ENCODE data around the gene CDKN3. TPM values are rescaled to one million over a fixed set of nuclear protein-coding genes. Genes with fewer than 3 reads are reported as not detected.
"Not testable (repeated sequence)": the region's sequence is repeated elsewhere in the genome, so short reads cannot be mapped to it uniquely, and the experiment has no call there.

CDKN3 gene
- total RNA-seq, 2 donors from 2014 or later, result 3.5 to 13.5 TPM

DNA sequence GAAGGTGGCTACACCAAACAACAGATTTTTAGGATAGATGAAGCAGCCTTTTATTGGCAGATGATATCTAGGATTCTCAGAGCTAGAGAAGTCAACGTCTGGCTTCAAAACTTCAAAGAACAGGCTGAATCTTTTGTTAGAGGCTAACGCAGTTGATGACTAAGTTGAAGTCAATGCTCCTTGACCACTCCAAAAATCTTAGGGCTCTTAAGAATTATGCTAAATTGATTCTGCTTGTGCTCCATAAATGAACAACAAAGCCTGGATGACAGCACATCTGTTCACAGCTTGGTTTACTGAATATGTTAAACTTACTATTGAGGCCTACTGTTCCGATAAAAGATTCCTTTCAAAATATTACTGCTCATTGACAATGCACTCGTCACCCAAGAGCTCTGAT is 13.0 kb upstream of the CDKN3 start:
- no peak for ATAC-seq (ENCODE audit: insufficient number of reproducible peaks, low FRiP score, low read depth)
- TF ChIP-seq, protein P1, sequence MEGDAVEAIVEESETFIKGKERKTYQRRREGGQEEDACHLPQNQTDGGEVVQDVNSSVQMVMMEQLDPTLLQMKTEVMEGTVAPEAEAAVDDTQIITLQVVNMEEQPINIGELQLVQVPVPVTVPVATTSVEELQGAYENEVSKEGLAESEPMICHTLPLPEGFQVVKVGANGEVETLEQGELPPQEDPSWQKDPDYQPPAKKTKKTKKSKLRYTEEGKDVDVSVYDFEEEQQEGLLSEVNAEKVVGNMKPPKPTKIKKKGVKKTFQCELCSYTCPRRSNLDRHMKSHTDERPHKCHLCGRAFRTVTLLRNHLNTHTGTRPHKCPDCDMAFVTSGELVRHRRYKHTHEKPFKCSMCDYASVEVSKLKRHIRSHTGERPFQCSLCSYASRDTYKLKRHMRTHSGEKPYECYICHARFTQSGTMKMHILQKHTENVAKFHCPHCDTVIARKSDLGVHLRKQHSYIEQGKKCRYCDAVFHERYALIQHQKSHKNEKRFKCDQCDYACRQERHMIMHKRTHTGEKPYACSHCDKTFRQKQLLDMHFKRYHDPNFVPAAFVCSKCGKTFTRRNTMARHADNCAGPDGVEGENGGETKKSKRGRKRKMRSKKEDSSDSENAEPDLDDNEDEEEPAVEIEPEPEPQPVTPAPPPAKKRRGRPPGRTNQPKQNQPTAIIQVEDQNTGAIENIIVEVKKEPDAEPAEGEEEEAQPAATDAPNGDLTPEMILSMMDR (IDR thresholded peaks at IDR 0.05), result no peak

DNA sequence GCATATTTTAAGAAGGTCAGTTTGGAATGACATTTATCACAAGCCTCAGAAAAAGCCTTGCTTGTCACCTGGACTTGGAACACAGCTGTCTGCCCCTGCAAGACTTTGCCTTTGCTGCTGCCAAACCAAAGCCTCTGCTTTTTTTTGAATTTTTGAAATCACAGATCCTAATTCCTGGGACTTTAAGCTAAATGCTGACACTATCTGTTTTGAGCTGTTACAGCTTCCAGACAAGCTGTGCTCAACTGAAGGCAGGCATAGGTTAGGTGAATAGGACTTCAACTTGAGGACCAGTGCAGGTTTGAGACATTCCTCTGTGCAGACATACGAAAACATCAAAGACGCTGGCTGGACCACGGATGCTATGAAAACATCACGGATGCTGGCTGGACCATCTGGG is 11.3 kb upstream of the CDKN3 start:
- H3K9me3 ChIP-seq, result no peaks in the 10 kb centered on the region
- H3K4me3 ChIP-seq, result no peak overlapping the region
- H3K27ac ChIP-seq, result no peak overlapping the region
- H3K27me3 ChIP-seq (replicated peaks; ENCODE audit: insufficient read depth), result no peaks in the 10 kb centered on the region
- TF ChIP-seq, protein P1 (IDR thresholded peaks at IDR 0.05), result no peak
- H3K4me1 ChIP-seq (ENCODE audit: control insufficient read depth in 1 of 2, low read depth in 2 of 2), result no peaks in the 10 kb centered on the region
- DNase-seq (ENCODE audit: low spot score) (no peak), ATAC-seq (ENCODE audit: insufficient number of reproducible peaks, low FRiP score, low read depth) (no peak)
- H3K36me3 ChIP-seq, result no peaks in the 10 kb centered on the region

More for the DNA sequence above, 13.0 kb upstream of the CDKN3 start:
- H3K4me1 ChIP-seq (ENCODE audit: control insufficient read depth in 1 of 2, low read depth in 2 of 2), result no peaks in the 10 kb centered on the region
- DNase-seq (ENCODE audit: low spot score), result no peak
- no peaks in the 10 kb centered on the region for H3K9me3 ChIP-seq
- no peaks in the 10 kb centered on the region for H3K27me3 ChIP-seq (replicated peaks; ENCODE audit: insufficient read depth)
- H3K36me3 ChIP-seq, result no peaks in the 10 kb centered on the region
- H3K4me3 ChIP-seq, result no peak overlapping the region
- H3K27ac ChIP-seq, result no peak overlapping the region

GRCh38 chr14:54387328-54387727 is 9.5 kb upstream of the CDKN3 start:
- Histone ChIP-seq H3K4me1 (ENCODE audit: control insufficient read depth in 1 of 2, low read depth in 2 of 2) (no peaks in the 10 kb centered on the region), H3K27me3 (replicated peaks; ENCODE audit: insufficient read depth) (no peaks in the 10 kb centered on the region), H3K4me3 (no peak overlapping the region)

DNA sequence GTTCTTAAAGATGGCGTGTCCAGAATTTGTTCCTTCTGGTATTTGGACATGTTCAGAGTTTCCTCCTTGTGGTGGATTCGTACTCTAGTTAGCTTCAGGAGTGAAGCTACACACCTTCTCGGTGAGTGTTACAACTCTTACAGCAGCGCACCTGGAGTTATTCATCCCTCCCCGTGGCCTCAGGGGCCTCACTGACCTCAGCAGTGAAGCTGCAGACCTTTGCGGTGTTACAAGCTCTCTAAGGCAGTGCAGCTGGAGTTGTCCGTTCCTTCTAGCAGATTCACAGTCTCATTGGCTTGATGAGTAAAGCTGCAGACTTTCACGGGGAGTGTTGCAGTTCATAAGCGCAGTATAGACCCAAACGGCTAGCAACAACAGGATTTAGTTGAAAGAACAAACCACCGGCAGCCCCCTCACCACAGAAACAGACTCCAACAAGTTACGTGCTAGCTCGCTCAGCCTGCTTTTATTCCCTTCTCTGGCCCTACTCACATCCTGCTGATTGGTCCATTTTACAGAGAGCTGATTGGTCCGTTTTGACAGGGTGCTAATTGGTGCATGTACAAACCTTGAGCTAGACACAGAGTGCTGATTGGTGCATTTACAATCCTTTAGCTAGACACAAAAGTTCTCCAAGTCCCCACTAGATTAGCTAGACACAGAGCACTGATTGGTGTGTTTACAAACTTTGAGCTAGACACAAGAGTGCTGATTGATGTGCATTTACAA is 4.5 kb upstream of the CDKN3 start:
- no peak overlapping the region for H3K27ac ChIP-seq
- H3K36me3 ChIP-seq, result no peaks in the 10 kb centered on the region
- no peaks in the 10 kb centered on the region for H3K27me3 ChIP-seq (replicated peaks; ENCODE audit: insufficient read depth)
- H3K9me3 ChIP-seq, result no peaks in the 10 kb centered on the region
- TF ChIP-seq, protein P1 (IDR thresholded peaks at IDR 0.05), result no peak
- no peak for DNase-seq (ENCODE audit: low spot score)
- no peak for ATAC-seq (ENCODE audit: insufficient number of reproducible peaks, low FRiP score, low read depth)
- H3K4me1 ChIP-seq (ENCODE audit: control insufficient read depth in 1 of 2, low read depth in 2 of 2), result peaks cover 0 to 2% of the 10 kb centered on the region in 2 donors
- no peak overlapping the region for H3K4me3 ChIP-seq

More at GRCh38 chr14:54387328-54387727, 9.5 kb upstream of the CDKN3 start:
- TF ChIP-seq, protein P1 (IDR thresholded peaks at IDR 0.05), result no peak
- no peaks in the 10 kb centered on the region for H3K36me3 ChIP-seq
- DNase-seq (ENCODE audit: low spot score) (no peak), ATAC-seq (ENCODE audit: insufficient number of reproducible peaks, low FRiP score, low read depth) (no peak)
- H3K9me3 ChIP-seq, result no peaks in the 10 kb centered on the region
- no peak overlapping the region for H3K27ac ChIP-seq

- H3K27me3 ChIP-seq (replicated peaks; ENCODE audit: insufficient read depth); H3K36me3 ChIP-seq; DNase-seq (ENCODE audit: low spot score); H3K4me1 ChIP-seq (ENCODE audit: control insufficient read depth in 1 of 2, low read depth in 2 of 2); H3K27ac ChIP-seq; ATAC-seq (ENCODE audit: insufficient number of reproducible peaks, low FRiP score, low read depth); H3K4me3 ChIP-seq; H3K9me3 ChIP-seq: not testable (repeated sequence)
Measured at GRCh38 chr14:54392986-54393884, 3.6 kb upstream of the CDKN3 start.
